GM19099 (cell line): ENCODE results near the gene PACS1.

Experiments used
- POLR2A ChIP-seq: IDR thresholded peaks from 3 replicates; pipeline ENCODE4 v1.6.1; 2011; ENCODE audit warnings: low read depth; ENCODE audit not compliant: insufficient read length; ENCODE audit errors: extremely low read depth

Gene PACS1

GRCh38 chr11:66064571-66064970 is 5.5 kb upstream of the PACS1 start:
- TF ChIP-seq POLR2A: no peak

GRCh38 chr11:66066751-66067150 is 3.3 kb upstream of the PACS1 start:
- TF ChIP-seq POLR2A: no peak

- no peak for TF ChIP-seq POLR2A
Measured at GRCh38 chr11:66067640-66068039, 2.4 kb upstream of the PACS1 start.

- no peak for TF ChIP-seq POLR2A
Measured at GRCh38 chr11:66068154-66068821, 1.8 kb upstream of the PACS1 start.

GRCh38 chr11:66068923-66069714 is 953 bp upstream of the PACS1 start:
- no peak for TF ChIP-seq POLR2A

GRCh38 chr11:66070604-66071380 is 720 bp downstream of the PACS1 start:
- TF ChIP-seq POLR2A: no peak

- no peak for TF ChIP-seq POLR2A
Measured at GRCh38 chr11:66071381-66071801, 1.3 kb downstream of the PACS1 start.

- TF ChIP-seq POLR2A: no peak
Measured at GRCh38 chr11:66072081-66072480, 2.0 kb downstream of the PACS1 start.

- TF ChIP-seq POLR2A: no peak
Measured at GRCh38 chr11:66072518-66072917, 2.4 kb downstream of the PACS1 start.

- no peak for TF ChIP-seq POLR2A
Measured at GRCh38 chr11:66073669-66074068, 3.6 kb downstream of the PACS1 start.

- TF ChIP-seq POLR2A: no peak
Measured at GRCh38 chr11:66075273-66075672, 5.2 kb downstream of the PACS1 start.

- no peak for TF ChIP-seq POLR2A
Measured at GRCh38 chr11:66076561-66076960, 6.5 kb downstream of the PACS1 start.

GRCh38 chr11:66077927-66078326 is 7.9 kb downstream of the PACS1 start:
- no peak for TF ChIP-seq POLR2A

GRCh38 chr11:66080055-66080817 is 10.2 kb downstream of the PACS1 start:
- no peak for TF ChIP-seq POLR2A

GRCh38 chr11:66081505-66081904 is 11.4 kb downstream of the PACS1 start:
- TF ChIP-seq POLR2A: no peak
